NB4 (cell line): ENCODE measurements around the gene OPTN.

Source experiments
- MYC ChIP-seq: IDR thresholded peaks from 2 replicates; pipeline ENCODE4 v1.6.1; 2011; ENCODE audit warnings: low read depth, low read length
- POLR2A ChIP-seq: IDR thresholded peaks from 2 replicates; pipeline ENCODE4 v1.6.1; 2011; ENCODE audit warnings: mild to moderate bottlenecking; ENCODE audit not compliant: insufficient read length; ENCODE audit errors: extremely low read depth
- TF ChIP-seq, protein P1 (sequence below): IDR thresholded peaks from one replicate; pipeline ENCODE4 v1.5.1; 2012; ENCODE audit warnings: low read depth, low read length

DNA sequence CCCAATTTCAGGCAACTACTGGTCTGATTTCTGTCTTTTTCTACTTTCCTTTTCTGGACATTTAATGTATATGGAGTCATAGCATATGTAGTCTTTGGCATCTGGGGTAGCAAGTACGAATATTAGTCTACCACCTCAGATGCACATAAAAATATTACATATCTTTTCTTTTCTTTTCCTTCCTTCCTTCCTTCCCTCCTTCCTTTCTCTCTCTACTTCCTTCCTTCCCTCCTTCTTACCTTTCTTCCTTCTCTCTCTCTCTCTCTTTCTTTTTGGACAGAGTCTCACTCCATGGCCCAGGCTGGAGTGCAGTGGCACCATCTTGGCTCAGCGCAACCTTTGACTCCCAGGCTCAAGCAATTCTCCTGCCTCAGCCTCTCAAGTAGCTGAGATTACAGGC is 4.0 kb upstream of the OPTN start:
- TF ChIP-seq, protein P1, sequence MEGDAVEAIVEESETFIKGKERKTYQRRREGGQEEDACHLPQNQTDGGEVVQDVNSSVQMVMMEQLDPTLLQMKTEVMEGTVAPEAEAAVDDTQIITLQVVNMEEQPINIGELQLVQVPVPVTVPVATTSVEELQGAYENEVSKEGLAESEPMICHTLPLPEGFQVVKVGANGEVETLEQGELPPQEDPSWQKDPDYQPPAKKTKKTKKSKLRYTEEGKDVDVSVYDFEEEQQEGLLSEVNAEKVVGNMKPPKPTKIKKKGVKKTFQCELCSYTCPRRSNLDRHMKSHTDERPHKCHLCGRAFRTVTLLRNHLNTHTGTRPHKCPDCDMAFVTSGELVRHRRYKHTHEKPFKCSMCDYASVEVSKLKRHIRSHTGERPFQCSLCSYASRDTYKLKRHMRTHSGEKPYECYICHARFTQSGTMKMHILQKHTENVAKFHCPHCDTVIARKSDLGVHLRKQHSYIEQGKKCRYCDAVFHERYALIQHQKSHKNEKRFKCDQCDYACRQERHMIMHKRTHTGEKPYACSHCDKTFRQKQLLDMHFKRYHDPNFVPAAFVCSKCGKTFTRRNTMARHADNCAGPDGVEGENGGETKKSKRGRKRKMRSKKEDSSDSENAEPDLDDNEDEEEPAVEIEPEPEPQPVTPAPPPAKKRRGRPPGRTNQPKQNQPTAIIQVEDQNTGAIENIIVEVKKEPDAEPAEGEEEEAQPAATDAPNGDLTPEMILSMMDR: no peak
- TF ChIP-seq MYC (no peak), POLR2A (no peak)
